ENCODE results near the gene NBEAL2.

Gene NBEAL2

DNA sequence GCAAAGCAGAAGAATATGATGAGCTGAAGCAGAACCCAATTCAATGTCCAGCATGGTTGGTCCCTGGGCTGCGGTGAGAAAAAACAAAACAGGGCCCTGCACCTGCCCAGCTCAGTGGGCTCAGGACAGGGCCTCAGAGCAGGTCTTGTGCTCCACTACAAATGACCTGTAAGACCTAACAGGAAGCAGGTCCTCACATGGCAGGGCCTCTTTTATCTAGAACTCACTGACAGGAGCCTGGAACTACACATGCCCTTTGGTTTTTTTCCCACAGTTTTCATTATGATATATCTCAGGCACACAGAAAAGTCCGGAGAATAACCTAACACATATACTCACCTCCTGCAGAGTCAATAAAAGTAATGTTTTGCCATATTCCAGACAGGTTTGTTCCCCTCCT lies 41.3 kb upstream of the NBEAL2 start:
- H3K36me3 ChIP-seq (ENCODE audit: control insufficient read depth in 2 of 2, insufficient read depth in 1 of 2, low read length in 2 of 2), result peaks cover 3 to 72% of the 10 kb centered on the region in 2 experiments; a peak in 2 of 3 replicates
- H3K4me1 ChIP-seq (ENCODE audit: control insufficient read depth, insufficient read depth, low read length), result peaks cover 8% of the 10 kb centered on the region
- POLR2A ChIA-PET, result no interaction called here
- no peak overlapping the region for H3K4me3 ChIP-seq (ENCODE audit: low read depth, low read length)
- H3K9me3 ChIP-seq (ENCODE audit: control insufficient read depth, insufficient read depth, low read depth, low read length), result no peaks in the 10 kb centered on the region
- CTCF ChIA-PET, result no interaction called here
- H3K27ac ChIP-seq (ENCODE audit: extremely low read depth, low read depth, low read length), result no peak overlapping the region
- TF ChIP-seq ZBTB1 (tag by site-specific recombination; IDR thresholded peaks at IDR 0.05) (no peak), ZNF791 (tag by site-specific recombination; IDR thresholded peaks at IDR 0.05) (no peak), FEZF1 (tag by site-specific recombination; IDR thresholded peaks at IDR 0.05) (no peak), ZNF354C (tag by site-specific recombination; IDR thresholded peaks at IDR 0.05; ENCODE audit: borderline replicate concordance, low read depth) (no peak), ZNF561 (tag by site-specific recombination; IDR thresholded peaks at IDR 0.05; ENCODE audit: borderline replicate concordance) (no peak), ZFP41 (tag by site-specific recombination; IDR thresholded peaks at IDR 0.05; ENCODE audit: borderline replicate concordance) (no peak), MYNN (tag by site-specific recombination; IDR thresholded peaks at IDR 0.05; ENCODE audit: borderline replicate concordance) (no peak), ZNF18 (tag by site-specific recombination; IDR thresholded peaks at IDR 0.05) (no peak)
- TF ChIP-seq, protein P1, sequence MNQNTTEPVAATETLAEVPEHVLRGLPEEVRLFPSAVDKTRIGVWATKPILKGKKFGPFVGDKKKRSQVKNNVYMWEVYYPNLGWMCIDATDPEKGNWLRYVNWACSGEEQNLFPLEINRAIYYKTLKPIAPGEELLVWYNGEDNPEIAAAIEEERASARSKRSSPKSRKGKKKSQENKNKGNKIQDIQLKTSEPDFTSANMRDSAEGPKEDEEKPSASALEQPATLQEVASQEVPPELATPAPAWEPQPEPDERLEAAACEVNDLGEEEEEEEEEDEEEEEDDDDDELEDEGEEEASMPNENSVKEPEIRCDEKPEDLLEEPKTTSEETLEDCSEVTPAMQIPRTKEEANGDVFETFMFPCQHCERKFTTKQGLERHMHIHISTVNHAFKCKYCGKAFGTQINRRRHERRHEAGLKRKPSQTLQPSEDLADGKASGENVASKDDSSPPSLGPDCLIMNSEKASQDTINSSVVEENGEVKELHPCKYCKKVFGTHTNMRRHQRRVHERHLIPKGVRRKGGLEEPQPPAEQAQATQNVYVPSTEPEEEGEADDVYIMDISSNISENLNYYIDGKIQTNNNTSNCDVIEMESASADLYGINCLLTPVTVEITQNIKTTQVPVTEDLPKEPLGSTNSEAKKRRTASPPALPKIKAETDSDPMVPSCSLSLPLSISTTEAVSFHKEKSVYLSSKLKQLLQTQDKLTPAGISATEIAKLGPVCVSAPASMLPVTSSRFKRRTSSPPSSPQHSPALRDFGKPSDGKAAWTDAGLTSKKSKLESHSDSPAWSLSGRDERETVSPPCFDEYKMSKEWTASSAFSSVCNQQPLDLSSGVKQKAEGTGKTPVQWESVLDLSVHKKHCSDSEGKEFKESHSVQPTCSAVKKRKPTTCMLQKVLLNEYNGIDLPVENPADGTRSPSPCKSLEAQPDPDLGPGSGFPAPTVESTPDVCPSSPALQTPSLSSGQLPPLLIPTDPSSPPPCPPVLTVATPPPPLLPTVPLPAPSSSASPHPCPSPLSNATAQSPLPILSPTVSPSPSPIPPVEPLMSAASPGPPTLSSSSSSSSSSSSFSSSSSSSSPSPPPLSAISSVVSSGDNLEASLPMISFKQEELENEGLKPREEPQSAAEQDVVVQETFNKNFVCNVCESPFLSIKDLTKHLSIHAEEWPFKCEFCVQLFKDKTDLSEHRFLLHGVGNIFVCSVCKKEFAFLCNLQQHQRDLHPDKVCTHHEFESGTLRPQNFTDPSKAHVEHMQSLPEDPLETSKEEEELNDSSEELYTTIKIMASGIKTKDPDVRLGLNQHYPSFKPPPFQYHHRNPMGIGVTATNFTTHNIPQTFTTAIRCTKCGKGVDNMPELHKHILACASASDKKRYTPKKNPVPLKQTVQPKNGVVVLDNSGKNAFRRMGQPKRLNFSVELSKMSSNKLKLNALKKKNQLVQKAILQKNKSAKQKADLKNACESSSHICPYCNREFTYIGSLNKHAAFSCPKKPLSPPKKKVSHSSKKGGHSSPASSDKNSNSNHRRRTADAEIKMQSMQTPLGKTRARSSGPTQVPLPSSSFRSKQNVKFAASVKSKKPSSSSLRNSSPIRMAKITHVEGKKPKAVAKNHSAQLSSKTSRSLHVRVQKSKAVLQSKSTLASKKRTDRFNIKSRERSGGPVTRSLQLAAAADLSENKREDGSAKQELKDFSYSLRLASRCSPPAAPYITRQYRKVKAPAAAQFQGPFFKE (tag by site-specific recombination; IDR thresholded peaks at IDR 0.05; ENCODE audit: borderline replicate concordance), result no peak

GRCh38 chr3:46939578-46940445 lies 39.7 kb upstream of the NBEAL2 start:
- no peak for TF ChIP-seq ZNF311 (tag by site-specific recombination; IDR thresholded peaks at IDR 0.05; ENCODE audit: borderline replicate concordance)
- TF ChIP-seq ZNF529 (tag by site-specific recombination; IDR thresholded peaks at IDR 0.05; ENCODE audit: insufficient replicate concordance), result no peak
- TF ChIP-seq, protein P2, sequence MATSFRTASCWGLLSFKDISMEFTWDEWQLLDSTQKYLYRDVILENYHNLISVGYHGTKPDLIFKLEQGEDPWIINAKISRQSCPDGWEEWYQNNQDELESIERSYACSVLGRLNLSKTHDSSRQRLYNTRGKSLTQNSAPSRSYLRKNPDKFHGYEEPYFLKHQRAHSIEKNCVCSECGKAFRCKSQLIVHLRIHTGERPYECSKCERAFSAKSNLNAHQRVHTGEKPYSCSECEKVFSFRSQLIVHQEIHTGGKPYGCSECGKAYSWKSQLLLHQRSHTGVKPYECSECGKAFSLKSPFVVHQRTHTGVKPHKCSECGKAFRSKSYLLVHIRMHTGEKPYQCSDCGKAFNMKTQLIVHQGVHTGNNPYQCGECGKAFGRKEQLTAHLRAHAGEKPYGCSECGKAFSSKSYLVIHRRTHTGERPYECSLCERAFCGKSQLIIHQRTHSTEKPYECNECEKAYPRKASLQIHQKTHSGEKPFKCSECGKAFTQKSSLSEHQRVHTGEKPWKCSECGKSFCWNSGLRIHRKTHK (tag by site-specific recombination; IDR thresholded peaks at IDR 0.05), result no peak
- TF ChIP-seq ZNF776 (tag by site-specific recombination; IDR thresholded peaks at IDR 0.05; ENCODE audit: borderline replicate concordance), result no peak
- no peak for TF ChIP-seq ZNF175 (tag by site-specific recombination; IDR thresholded peaks at IDR 0.05)
- TF ChIP-seq ZNF629 (tag by site-specific recombination; IDR thresholded peaks at IDR 0.05), result no peak
- TF ChIP-seq, protein P3, sequence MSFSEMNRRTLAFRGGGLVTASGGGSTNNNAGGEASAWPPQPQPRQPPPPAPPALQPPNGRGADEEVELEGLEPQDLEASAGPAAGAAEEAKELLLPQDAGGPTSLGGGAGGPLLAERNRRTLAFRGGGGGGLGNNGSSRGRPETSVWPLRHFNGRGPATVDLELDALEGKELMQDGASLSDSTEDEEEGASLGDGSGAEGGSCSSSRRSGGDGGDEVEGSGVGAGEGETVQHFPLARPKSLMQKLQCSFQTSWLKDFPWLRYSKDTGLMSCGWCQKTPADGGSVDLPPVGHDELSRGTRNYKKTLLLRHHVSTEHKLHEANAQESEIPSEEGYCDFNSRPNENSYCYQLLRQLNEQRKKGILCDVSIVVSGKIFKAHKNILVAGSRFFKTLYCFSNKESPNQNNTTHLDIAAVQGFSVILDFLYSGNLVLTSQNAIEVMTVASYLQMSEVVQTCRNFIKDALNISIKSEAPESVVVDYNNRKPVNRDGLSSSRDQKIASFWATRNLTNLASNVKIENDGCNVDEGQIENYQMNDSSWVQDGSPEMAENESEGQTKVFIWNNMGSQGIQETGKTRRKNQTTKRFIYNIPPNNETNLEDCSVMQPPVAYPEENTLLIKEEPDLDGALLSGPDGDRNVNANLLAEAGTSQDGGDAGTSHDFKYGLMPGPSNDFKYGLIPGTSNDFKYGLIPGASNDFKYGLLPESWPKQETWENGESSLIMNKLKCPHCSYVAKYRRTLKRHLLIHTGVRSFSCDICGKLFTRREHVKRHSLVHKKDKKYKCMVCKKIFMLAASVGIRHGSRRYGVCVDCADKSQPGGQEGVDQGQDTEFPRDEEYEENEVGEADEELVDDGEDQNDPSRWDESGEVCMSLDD (tag by site-specific recombination; IDR thresholded peaks at IDR 0.05), result no peak
- Histone ChIP-seq H3K27ac (ENCODE audit: extremely low read depth, low read depth, low read length) (no peak overlapping the region), H3K4me3 (ENCODE audit: low read depth, low read length) (no peak overlapping the region), H3K36me3 (ENCODE audit: control insufficient read depth in 2 of 2, insufficient read depth in 1 of 2, low read length in 2 of 2) (peaks cover 3 to 63% of the 10 kb centered on the region in 2 experiments; a peak in 2 of 3 replicates), H3K4me1 (ENCODE audit: control insufficient read depth, insufficient read depth, low read length) (peaks cover 3% of the 10 kb centered on the region), H3K9me3 (ENCODE audit: control insufficient read depth, insufficient read depth, low read depth, low read length) (no peaks in the 10 kb centered on the region)
- POLR2A ChIA-PET, result no interaction called here
- CTCF ChIA-PET, result interaction anchor here (0.5 kb wide), 1 partner anchor 329 kb away, joined by 4 read pairs; no protein-coding TSS in a partner anchor

Measured in HEK293 (cell line).